Neural progenitor cell (in vitro differentiated cells): ENCODE results near the gene PLCD3.

Source experiments
- CTCF ChIP-seq: fragments of 200-600 bp; sonication (generic); IDR thresholded peaks from 2 replicates; pipeline ENCODE4 v1.5.1; 2017; ENCODE audit warnings: antibody characterized with exemption, mild to moderate bottlenecking
- EZH2 ChIP-seq: fragments of 200-600 bp; sonication (generic); IDR thresholded peaks from 2 replicates; pipeline ENCODE4 v1.6.1; 2017; ENCODE audit warnings: antibody characterized with exemption, mild to moderate bottlenecking, moderate library complexity
- EZH2phosphoT487 ChIP-seq: fragments of 200-600 bp; sonication (generic); IDR thresholded peaks from 2 replicates; pipeline ENCODE4 v1.6.1; 2017; ENCODE audit warnings: antibody characterized with exemption

GRCh38 chr17:45145035-45145389 is 12.7 kb upstream of the PLCD3 start:
- TF ChIP-seq CTCF (no peak), EZH2phosphoT487 (no peak), EZH2 (no peak)
